Left cardiac atrium (tissue), 4 donors: ENCODE measurements around the gene FNDC3B. TPM values are rescaled to one million over a fixed set of nuclear protein-coding genes. Genes with fewer than 3 reads are reported as not detected.
"Not testable (repeated sequence)": the region's sequence is repeated elsewhere in the genome, so short reads cannot be mapped to it uniquely, and the experiment has no call there.

Experiments
- ATAC-seq, 2 donors: fragments of 200-7000 bp; cut with Tn5 transposase; one replicate each; pipeline ENCODE4 v1.9.1; 2020; ENCODE audit warnings: mild to moderate bottlenecking in 2 of 2, moderate library complexity in 2 of 2
- DNase-seq: peaks from one replicate; pipeline ENCODE4 v3.0.0-alpha.2; 2020
- intact Hi-C, 2 donors: fragments of 100-400 bp; cut with DNase I; formaldehyde crosslinking; loops; one replicate each; pipeline versions ENCODE4 v1.14.1 to v1.15.1; 2022 to 2023
- total RNA-seq, 2 donors: library from RNA; stranded (reverse); fragmentation: NEBNext Ultra II Directional; extraction: Animal tissue kit (Norgen Biotek cat#: 25700); gene quantifications; one replicate each; pipeline ENCODE4 v1.2.1, GENCODE V29; 2021
- donor health status: DM: no; HTN: yes; CAD: no.
- donor health status: DM: no; HTN: yes; CAD: no; lungs with severe emphysema.
- donor health status: DM: yes; HTN: yes; CAD: no.
- donor health status: Dilated cardiomyopathy.

FNDC3B gene
- total RNA-seq, 2 donors from 2014 or later, result 82.4 to 98.3 TPM

DNA sequence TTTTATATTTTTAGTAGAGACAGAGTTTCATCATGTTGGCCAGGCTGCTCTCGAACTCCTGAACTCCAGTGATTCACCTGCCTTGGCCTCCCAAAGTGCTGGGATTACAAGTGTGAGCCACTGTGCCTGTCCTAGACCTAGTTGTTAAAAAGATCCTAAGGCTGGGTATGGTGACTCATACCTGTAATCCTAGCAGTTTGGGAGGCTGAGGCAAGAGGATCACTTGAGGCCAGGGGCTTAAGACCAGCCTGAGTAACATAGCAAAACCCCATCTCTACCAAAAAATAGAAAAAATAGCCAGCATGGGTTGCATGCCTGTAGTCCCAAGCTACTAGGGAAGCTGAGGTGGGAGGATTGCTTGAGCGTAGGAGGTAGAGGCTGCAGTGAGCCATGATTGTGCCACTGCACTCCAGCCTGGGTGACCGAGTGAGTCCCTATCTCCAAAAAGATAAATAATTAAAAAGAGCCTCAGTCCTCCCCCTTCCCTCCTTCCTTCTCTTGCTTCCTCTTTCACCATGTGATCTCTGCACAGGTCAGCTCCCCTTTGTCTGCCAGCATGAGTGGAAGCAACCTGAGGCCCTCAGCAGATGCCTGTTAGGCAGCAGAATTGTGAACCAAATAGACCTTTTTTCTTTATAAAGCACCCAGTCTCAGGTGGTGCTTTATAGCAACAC lies 9.8 kb upstream of the FNDC3B start:
- no peak for DNase-seq
- ATAC-seq, result no peak
- intact Hi-C loops, result loop anchor here in 1 of 2 donors (10.0 kb wide), 1 partner anchor 295 kb away; no protein-coding TSS in a partner anchor

DNA sequence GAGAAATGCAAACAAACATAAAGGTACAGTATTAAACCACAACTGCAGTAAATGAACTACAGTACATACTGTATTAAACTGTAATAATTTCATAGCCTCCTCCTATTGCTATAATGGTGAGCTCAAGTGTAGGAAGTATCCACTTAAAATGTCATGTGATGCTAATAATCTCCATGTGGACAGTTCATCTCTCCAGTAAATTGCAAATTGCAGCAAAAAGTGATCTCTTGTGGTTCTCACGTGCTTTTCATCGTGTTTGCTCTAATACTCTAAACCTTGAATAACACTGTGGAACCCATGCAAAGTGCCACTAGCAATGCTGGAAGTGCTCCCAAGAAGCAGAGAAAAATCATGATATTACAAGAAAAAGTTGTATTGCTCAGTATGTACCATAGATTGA lies 9.2 kb upstream of the FNDC3B start:
- intact Hi-C loops, result loop anchor here in 1 of 2 donors (10.0 kb wide), 1 partner anchor 295 kb away; no protein-coding TSS in a partner anchor
- no peak for DNase-seq
- ATAC-seq, result no peak

DNA sequence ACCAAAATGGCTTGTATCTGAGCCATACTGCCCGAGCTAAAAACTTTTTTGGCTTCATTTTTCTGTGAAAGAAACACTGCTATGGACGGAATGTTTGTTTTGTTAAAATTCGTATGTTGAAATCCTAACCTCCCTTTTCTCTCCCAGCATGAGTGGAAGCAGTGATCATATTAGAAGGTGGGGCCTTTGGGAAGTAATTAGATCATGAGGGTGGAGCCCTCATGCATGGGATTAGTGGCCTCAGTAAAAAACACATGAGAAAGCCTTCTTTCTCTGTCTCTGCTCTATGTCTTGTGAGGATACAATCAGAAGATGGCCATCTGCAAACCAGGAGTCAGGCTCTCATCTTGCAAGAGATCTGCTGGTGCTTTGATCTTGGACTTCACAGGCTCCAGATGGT lies 7.4 kb upstream of the FNDC3B start:
- intact Hi-C loops, result loop anchor here in 1 of 2 donors (10.0 kb wide), 1 partner anchor 293 kb away; no protein-coding TSS in a partner anchor
- DNase-seq (no peak), ATAC-seq (no peak)

DNA sequence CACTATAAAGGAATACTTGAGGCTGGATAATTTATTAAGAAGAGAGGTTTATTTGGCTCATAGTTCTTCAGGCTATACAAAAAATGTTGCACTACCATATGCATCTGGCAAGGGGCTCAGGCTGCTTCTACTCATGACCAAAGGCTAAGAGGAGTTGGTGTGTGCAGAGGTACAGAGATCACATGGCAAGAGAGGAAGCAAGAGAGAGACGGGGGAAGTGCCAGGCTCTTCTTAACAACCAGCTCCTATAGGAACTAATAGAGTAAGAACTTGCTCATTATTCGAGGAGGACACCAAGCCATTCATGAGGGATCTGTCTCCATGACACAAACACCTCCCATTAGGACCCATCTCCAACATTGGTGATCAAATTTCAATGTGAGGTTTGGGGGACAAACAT lies 6.0 kb upstream of the FNDC3B start:
- no peak for DNase-seq
- no peak for ATAC-seq
- intact Hi-C loops, result loop anchor here in 1 of 2 donors (10.0 kb wide), 1 partner anchor 291 kb away; no protein-coding TSS in a partner anchor

DNA sequence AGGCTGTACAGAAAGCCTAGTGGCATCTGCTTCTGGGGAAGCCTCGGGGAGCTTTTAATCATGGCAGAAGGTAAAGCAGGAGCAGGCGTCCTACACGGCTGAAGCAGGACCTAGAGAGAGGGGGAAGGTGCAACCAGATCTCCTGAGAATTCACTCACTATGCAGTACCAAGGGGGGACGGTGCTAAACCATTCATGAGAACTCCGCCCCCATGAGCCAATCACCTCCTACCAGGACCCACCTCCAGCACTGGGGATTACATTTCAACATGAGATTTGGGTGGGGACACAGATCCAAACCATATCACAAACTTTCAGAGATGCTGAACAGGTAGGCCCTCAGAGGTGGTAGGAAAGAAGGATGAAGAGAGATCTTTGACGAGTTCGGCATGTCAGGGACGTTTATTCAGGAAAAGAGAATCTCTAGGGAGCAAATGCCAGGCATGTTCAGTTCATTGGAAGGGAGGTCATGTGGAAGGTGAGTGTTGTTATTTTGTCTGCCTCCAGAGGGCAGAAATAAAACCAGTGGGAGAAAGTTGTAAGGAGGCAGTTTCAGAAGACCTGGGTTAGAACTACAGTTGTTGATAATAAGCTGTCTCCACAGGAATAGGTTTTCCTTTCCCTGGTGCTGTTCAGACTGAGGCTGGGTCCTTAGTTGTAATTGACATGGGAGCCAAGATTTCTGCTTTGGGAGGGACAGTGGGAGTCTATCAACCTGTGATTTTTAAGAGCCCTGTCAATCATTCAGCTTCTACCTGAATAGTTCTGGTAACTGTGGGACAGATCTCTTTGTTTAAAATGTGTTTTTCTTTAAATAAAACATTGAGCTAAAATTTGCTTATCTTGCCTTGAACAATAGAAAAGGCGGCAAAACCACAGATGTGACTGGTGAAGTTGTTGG lies 4.3 kb upstream of the FNDC3B start:
- DNase-seq, result no peak
- intact Hi-C loops, result loop anchor here (5.0 to 10.0 kb wide), 2 partner anchors 290 to 297 kb away; no protein-coding TSS in a partner anchor
- ATAC-seq, result no peak

DNA sequence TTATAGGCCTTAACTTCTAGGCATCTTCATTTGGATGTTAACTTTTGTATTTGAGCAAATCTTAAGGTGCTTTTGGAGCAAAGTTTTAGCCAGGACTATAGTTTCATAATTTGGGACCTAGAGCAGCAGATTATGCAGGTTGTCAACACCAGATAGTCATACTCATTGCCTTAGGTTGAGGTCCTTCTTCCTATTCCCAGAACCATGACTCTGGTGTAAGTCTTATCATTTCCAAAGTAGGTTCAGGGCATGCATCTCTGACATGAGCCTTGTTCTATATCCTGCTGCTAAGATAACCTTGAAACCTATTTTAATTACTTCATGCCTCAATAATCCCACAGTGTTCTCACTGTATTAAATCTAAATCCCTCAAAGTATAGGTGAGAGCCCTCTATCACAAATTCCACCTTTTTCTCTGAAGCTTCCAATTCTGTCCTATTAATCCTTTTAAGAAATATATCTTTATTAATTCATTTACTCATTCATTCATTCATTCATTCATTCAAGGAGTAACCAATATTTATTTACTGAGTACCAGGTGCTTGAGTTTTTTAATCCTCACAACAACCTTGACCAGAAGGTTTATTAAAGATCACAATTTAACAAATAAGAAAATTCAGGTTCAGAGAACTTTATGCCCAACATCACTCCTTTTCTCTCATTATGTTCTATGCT lies 2.7 kb upstream of the FNDC3B start:
- DNase-seq, result no peak
- no peak for ATAC-seq
- intact Hi-C loops, result loop anchor here (5.0 to 10.0 kb wide), 2 partner anchors 288 to 296 kb away; no protein-coding TSS in a partner anchor

DNA sequence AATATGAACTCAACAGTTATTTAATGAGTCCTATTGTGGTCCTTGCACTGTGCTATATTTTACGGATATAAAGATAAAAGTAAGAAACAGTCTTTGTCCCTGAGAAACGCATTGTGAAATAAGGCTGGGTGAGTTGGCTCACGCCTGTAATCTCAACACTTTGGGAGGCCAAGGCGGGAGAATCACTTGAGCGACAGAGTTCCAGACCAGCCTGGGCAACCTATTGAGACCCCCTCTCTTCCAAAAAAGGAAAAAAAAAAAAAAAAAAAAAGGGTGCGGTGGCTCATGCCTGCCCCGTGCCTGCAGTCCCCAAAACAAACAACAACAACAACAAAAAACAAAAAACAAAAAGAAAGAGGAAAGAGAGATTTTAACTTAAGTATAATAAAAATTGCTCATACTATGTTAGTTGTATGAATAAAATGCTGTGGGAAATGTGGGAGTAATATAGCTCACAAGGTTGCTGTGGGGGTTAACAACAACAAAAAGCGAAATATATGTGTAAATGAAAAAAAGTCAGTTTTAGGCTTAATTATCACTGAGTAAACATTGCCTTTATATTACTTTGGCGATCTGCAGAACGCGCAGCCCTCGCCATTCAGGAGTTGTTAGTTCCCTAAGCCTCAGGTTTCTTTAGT lies 461 bp upstream of the FNDC3B start:
- intact Hi-C loops, result loop anchor here (5.0 to 10.0 kb wide), 2 partner anchors 286 to 293 kb away; no protein-coding TSS in a partner anchor
- DNase-seq, result no peak
- no peak for ATAC-seq

DNA sequence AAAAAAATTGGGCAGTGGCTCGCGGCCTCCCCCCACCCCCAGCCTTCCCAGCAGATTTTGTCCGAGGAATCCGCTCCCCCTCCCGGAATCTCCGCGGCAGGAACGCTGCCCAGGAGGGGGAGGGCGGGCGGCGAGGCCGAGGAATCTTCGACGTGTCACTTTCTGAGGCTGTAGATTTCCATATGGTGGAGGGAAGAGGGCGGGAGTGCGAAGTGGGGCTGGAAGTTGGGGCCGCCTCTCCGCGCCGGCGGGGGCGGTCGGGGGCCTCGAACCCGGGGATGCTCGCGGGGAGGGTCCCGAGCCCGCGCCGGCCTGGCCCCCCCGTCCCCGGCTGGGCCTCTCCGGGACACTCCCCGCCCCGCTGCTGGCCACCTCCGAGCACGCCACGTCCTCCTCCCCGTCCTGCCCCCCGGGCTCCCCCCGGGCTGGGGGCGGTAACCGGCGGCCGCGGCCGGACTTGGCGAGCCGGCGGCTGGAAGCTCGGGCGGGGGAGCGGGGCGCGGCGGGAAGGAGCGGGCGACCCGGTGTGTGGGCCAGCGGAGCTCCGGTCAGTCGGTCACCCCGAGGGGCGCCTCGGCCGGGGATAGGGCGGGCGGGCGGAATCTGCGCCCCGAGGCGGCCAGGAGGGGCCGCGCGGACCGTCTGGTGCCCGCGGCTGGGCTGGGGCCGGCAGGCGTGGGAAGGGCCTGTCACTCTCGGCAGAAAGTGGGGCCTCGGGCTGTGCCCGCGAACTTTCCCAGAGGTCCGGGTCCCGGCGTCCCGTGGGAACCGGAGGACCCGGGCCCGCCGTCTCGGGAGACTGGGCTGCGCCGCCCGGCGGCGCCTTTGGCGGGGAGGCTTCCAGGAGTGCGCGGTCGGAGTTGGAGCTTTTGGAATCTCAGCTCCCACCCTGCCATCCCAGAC lies 951 bp downstream of the FNDC3B start:
- ATAC-seq (peak; percentile 89 to 91), DNase-seq (peak; percentile 90)
- intact Hi-C loops, result loop anchor here in 1 of 2 donors (5.0 kb wide), 2 partner anchors 67 to 242 kb away; no protein-coding TSS in a partner anchor

DNA sequence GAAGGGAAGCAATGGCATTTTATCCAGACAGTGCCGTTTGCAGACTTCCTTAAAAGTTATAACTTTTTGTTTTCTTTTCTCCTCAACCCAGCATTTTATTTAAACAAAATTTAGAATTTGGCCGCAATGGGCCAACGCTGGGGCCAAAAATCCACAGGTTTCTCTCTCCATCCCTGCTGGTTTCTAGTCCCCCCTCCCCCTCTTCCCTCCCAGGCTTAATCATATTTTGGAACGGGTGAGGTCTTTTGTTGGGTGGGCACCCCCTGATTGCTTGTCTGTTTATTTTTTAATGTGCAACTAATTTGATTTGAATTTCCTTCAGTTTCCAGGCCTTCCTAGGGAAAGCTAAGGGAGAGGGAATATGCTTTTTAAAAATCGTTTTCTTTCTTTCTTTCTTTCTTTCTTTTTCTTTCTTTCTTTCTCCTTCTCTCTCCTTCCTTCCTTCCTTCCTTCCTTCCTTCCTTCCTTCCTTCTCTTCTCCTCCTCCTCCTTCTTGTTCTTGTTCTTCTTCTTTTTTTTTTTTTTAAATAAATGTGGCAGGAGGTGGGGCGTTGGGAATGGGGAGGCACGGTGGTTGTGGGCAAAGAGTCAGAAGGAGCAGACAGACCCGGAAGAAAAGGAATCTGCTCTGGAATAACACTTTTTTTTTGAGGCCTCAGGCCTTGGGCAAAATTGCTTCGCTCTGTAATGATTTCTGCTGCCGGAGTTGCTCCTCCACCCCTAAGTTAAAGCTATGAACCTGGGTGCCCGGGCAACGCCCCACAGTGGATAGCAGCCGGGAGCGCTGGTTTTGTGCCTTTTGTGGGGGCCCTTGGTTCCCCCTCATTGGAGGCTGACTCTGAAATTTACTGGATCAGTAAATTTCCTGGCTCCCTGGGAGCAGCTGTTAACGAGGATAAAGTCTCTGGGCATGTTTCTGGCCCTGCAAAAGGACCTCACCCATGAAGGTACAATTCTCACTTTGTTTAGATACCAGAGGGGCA lies 1.9 kb downstream of the FNDC3B start:
- ATAC-seq, result no peak

DNA sequence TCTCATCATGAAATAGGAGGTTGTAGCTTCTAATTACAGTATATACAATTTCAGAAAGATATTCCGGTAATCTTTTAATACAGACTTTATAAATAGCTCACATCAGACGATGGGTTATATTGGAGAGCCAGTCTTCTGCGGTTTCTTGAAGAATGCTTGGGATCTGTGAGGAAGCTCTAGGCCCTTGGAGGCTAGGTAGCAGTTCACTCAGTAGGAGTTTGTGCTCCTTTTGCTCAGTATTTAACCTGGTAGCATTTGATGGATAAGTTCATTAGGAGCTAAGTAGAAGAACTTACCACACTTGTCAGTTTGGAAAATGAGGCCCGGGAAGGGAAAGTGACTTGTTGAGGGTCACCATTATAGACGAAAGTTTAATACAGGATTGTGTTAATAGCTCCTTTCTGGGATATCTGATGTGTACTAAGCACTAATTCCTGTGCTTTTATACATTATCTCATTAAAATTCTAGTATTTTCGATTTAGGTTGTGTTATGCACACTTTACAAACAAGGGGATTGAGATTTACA lies 2.8 kb downstream of the FNDC3B start:
- ATAC-seq (no peak), DNase-seq (no peak)
- intact Hi-C loops, result loop anchor here in 1 of 2 donors (5.0 kb wide), 2 partner anchors 65 to 240 kb away; no protein-coding TSS in a partner anchor

More for the DNA sequence above, 1.9 kb downstream of the FNDC3B start:
- intact Hi-C loops, result loop anchor here in 1 of 2 donors (5.0 kb wide), 2 partner anchors 66 to 241 kb away; no protein-coding TSS in a partner anchor
- peak; percentile 28 for DNase-seq

DNA sequence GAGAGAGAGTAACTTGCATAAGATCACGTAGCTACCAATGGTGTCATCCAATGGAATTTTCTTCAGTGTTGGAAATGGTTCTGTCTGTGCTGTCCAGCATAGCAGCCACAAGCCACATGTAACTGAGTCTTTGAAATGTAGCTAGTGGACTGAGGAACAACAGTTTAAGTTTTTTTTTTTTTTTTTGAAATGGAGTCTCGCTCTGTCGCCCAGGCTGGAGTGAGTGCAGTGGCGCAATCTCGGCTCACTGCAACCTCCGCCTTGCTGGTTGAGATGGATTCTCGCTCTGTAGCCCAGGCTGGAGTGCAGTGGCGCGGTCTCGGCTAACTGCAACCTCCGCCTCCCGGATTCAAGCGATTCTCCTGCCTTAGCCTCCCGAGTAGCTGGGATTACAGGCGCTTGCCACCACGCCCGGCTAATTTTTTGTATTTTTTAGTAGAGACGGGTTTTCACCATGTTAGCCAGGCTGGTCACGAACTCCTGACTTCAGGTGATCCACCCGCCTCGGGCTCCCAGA lies 3.3 kb downstream of the FNDC3B start:
- not testable (repeated sequence) for ATAC-seq, DNase-seq
- intact Hi-C loops, result loop anchor here in 1 of 2 donors (5.0 kb wide), 2 partner anchors 65 to 240 kb away; no protein-coding TSS in a partner anchor

DNA sequence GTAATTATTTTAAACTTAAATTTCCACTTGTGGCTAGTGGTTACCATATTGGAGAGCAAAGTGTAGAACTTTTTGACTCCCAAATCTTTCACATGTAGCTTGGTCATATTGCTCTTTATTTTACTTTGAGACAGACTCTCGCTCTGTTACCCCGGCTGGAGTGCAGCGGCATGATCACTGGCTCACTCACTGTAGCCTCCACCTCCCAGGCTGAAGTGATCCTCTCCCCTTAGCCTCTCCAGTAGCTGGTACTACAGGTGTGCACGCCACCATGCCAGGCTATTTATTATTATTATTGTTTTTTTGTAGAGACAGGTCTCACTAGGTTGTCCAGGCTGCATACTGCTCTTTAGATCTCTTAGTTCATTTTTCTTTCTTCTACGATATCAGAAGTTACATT lies 3.9 kb downstream of the FNDC3B start:
- DNase-seq, result no peak
- no peak for ATAC-seq
- intact Hi-C loops, result loop anchor here in 1 of 2 donors (5.0 kb wide), 2 partner anchors 64 to 239 kb away; no protein-coding TSS in a partner anchor

DNA sequence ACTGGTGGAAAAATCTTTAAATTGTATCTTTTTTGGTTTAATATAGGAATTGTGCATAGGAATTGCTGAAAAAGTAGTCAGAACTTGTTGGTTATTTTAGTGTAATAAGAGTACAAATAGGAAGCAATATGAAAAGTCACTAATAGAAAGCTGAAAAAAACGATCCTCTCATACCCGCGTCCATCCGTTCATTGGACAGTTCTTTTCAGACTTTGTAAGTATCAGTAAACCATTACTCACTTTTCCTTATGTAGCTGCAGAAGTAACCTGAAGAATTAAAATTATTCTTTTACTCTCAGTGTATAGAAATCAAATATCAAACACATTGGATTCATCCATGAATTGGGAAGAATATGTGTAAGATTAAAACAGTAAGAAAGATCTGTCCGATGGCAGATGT lies 4.4 kb downstream of the FNDC3B start:
- DNase-seq, result no peak
- intact Hi-C loops, result loop anchor here in 1 of 2 donors (5.0 kb wide), 2 partner anchors 64 to 239 kb away; no protein-coding TSS in a partner anchor
- ATAC-seq, result no peak

DNA sequence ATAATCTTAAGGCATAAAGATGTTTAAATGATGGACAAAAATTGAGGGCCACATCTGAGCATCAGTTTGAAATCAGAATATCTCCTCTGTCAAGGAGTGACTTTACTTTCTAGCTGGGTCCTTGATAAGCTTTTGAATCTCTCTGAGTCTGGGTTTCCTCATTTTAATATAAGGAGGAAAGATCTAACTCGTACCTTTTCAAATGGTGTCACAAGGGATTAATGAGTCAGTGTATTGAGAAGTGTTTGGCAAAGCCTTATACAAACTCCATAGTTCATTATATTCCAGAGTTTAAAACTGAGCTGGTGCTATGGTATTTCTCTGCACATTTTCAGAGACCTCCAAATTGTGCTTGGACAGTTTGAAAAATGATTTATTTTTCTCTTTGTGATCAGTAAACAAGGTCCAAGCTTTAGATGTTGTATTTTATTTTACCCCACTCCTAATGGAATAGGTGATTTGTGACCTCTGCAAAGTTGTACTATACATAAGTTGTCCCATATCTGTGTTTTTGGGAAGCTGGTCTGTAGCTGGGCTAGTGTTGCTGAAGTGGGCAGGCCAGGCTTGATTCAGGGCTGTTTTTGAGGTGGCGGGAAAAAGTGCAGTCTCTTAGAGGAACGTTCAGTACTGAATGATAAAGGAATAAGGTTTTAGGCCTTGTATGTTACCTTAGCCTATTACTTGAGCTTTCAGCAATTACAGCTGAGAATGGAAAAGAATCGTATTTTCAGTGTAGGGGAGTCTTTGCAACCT lies 5.6 kb downstream of the FNDC3B start:
- DNase-seq, result no peak
- intact Hi-C loops, result loop anchor here in 1 of 2 donors (5.0 kb wide), 2 partner anchors 62 to 237 kb away; no protein-coding TSS in a partner anchor
- ATAC-seq, result no peak
